DOHH2 (cell line): ENCODE measurements around the gene CENPH.

ENCODE experiments used
- CTCF ChIP-seq: fragments of 200-600 bp; sonication (generic); IDR thresholded peaks from one replicate; pipeline ENCODE4 v1.5.1; 2014; ENCODE audit warnings: antibody characterized with exemption, mild to moderate bottlenecking, low read depth, low read length; ENCODE audit not compliant: poor library complexity, severe bottlenecking
- EZH2phosphoT487 ChIP-seq: fragments of 200-600 bp; sonication (generic); IDR thresholded peaks from 2 replicates; pipeline ENCODE4 v1.6.1; 2017; ENCODE audit warnings: borderline replicate concordance, mild to moderate bottlenecking, antibody characterized with exemption, low read length, moderate library complexity, mixed read lengths

GRCh38 chr5:69231281-69231680 is 41.9 kb downstream of the CENPH start:
- TF ChIP-seq CTCF = no peak
- TF ChIP-seq EZH2phosphoT487 = no peak
